Prostate gland (tissue), 2 donors: Measurements from ENCODE around the gene OR2T11.
"Not testable (repeated sequence)": the region's sequence is repeated elsewhere in the genome, so short reads cannot be mapped to it uniquely, and the experiment has no call there.

Source experiments
- CTCF ChIP-seq, 4 experiments: fragments of 200-600 bp in 2 of 4; fragments of 450-650 bp in 2 of 4; sonication (generic) in 2 of 4; IDR thresholded peaks; 1 replicate in 3 of 4; 2 replicates in 1 of 4; pipeline ENCODE4 v1.5.1; 2016 to 2019; ENCODE audit warnings: antibody characterized with exemption in 4 of 4, mild to moderate bottlenecking in 2 of 4, moderate library complexity in 2 of 4
- POLR2A ChIP-seq: fragments of 450-650 bp; IDR thresholded peaks from one replicate; pipeline ENCODE4 v1.6.1; 2016; ENCODE audit warnings: antibody characterized with exemption, mild to moderate bottlenecking

- TF ChIP-seq POLR2A; CTCF (IDR thresholded peaks at IDR 0.05): not testable (repeated sequence)
These were observed 4.8 kb upstream of the OR2T11 start for GRCh38 chr1:248639652-248640051.
